Measurements from ENCODE around the gene OR9Q1. TPM values are rescaled to one million over a fixed set of nuclear protein-coding genes. Genes with fewer than 3 reads are reported as not detected.

The OR9Q1 gene
- total RNA-seq, 4 donors from 2014 or later, result not detected

DNA sequence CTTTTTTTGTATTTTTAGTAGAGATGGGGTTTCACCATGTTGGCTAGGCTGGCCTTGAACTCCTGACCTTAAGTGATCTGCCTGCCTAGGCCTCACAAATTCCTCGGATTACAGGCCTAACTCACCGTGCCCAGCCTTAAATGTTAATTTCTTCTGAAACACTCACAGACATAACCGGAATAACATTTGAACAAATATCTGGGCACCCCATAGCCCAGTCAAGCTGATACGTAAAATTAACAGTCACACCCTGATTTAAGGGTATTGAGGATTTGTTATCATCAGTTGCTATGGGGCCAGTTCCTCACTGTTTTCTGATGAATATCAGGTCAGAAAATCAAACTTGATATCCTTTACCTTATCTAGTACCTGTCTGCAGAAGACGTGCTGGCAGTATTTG is 23.0 kb upstream of the OR9Q1 start:
- Histone ChIP-seq H3K4me3 (no peak overlapping the region), H3K4me1 (no peaks in the 10 kb centered on the region)
- intact Hi-C loops (cut with DNase I), result no loop called here

GRCh38 chr11:58003036-58003435 is 20.6 kb upstream of the OR9Q1 start:
- H3K27me3 ChIP-seq, result no peaks in the 10 kb centered on the region
- WGBS, result 54% methylated on average over 2 of the region's 2 CpGs
- no peak overlapping the region for H3K27ac ChIP-seq (replicated peaks in 1 of 4)
- H3K36me3 ChIP-seq, result no peaks in the 10 kb centered on the region
- no peak for TF ChIP-seq POLR2A (IDR thresholded peaks at IDR 0.05; ENCODE audit: low read depth)
- no peak for TF ChIP-seq EP300 (IDR thresholded peaks at IDR 0.05)
- no peak for TF ChIP-seq POLR2AphosphoS5 (IDR thresholded peaks at IDR 0.05)
- TF ChIP-seq CTCF (IDR thresholded peaks at IDR 0.05), result no peak
- intact Hi-C loops (cut with DNase I), result no loop called here
- H3K9me3 ChIP-seq, result peaks cover 0 to 7% (median 3%) of the 10 kb centered on the region in 4 donors
- H3K4me1 ChIP-seq, result no peaks in the 10 kb centered on the region
- DNase-seq (ENCODE audit: extremely low spot score), result peak; percentile 57
- H3K4me3 ChIP-seq, result no peak overlapping the region

More for the DNA sequence above, 23.0 kb upstream of the OR9Q1 start:
- Histone ChIP-seq H3K9me3 (peaks cover 0 to 7% (median 3%) of the 10 kb centered on the region in 4 donors), H3K27ac (replicated peaks in 1 of 4) (no peak overlapping the region), H3K36me3 (no peaks in the 10 kb centered on the region), H3K27me3 (no peaks in the 10 kb centered on the region)
- WGBS, result 62% methylated on average over 5 of the region's 5 CpGs
- no peak for DNase-seq (ENCODE audit: extremely low spot score)
- no peak for TF ChIP-seq POLR2AphosphoS5 (IDR thresholded peaks at IDR 0.05)
- no peak for TF ChIP-seq CTCF (IDR thresholded peaks at IDR 0.05)
- TF ChIP-seq POLR2A (IDR thresholded peaks at IDR 0.05; ENCODE audit: low read depth), result no peak
- no peak for TF ChIP-seq EP300 (IDR thresholded peaks at IDR 0.05)

DNA sequence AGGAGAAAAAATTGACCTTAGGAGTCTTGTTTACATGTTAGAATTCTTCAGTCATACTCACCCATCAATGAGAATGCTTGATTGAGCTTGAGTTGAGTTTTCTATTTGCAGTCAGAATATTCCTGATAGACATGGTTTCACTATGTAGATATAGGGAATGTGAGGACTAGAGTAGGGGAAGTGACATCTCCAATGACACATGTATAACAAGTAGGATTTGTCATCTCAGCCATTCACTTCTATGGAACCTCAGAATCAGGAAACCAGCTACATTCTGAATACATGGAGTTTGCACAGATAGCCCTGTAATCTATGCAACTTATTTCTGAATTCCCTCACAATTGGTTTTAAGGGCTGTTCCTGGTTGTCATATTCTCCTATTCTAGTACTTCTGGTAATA is 20.1 kb upstream of the OR9Q1 start:
- Histone ChIP-seq H3K9me3 (peaks cover 0 to 7% (median 3%) of the 10 kb centered on the region in 4 donors), H3K27ac (replicated peaks in 1 of 4) (peak overlapping the region in 1 of 4 donors; percentile 30), H3K4me3 (no peak overlapping the region), H3K27me3 (no peaks in the 10 kb centered on the region), H3K4me1 (no peaks in the 10 kb centered on the region), H3K36me3 (no peaks in the 10 kb centered on the region)
- no peak for TF ChIP-seq CTCF (IDR thresholded peaks at IDR 0.05)
- no peak for TF ChIP-seq POLR2A (IDR thresholded peaks at IDR 0.05; ENCODE audit: low read depth)
- no peak for TF ChIP-seq POLR2AphosphoS5 (IDR thresholded peaks at IDR 0.05)
- no peak for DNase-seq (ENCODE audit: extremely low spot score)
- intact Hi-C loops (cut with DNase I), result no loop called here

- peak overlapping the region in 1 of 4 donors; percentile 41 for H3K27ac ChIP-seq (replicated peaks in 1 of 4)
- H3K36me3 ChIP-seq, result no peaks in the 10 kb centered on the region
- no peak overlapping the region for H3K4me3 ChIP-seq
- 64% methylated on average over 6 of the region's 6 CpGs for WGBS
- DNase-seq (ENCODE audit: extremely low spot score), result peak; percentile 50
- H3K9me3 ChIP-seq, result peaks cover 0 to 7% (median 3%) of the 10 kb centered on the region in 4 donors
- intact Hi-C loops (cut with DNase I), result no loop called here
- TF ChIP-seq EP300 (IDR thresholded peaks at IDR 0.05), result no peak
- TF ChIP-seq POLR2AphosphoS5 (IDR thresholded peaks at IDR 0.05), result peak; percentile 17
- H3K27me3 ChIP-seq, result no peaks in the 10 kb centered on the region
- no peaks in the 10 kb centered on the region for H3K4me1 ChIP-seq
Measured at GRCh38 chr11:58004664-58005063, 19.0 kb upstream of the OR9Q1 start.

DNA sequence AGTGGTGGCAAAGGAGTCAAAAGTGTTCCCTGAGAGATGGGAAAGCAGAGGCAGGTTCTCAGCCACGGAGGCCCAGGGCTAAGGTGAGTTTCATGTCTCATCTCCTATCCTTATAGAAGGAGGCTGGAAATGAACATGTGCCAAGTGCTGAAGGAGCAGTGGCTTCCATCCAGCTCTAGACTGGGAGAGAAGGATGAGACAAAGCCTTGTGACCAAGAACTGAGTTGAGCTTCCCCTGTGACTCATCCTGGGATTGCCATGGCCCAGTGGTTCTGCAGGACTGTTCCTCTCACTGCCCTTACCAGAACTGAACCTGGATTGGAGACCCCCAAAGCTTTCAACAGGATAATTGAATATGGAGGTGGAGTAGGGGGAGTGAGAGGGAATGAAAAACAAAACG is 16.7 kb upstream of the OR9Q1 start:
- Histone ChIP-seq H3K4me1 (no peaks in the 10 kb centered on the region), H3K4me3 (no peak overlapping the region), H3K9me3 (no peaks in the 10 kb centered on the region), H3K27me3 (no peaks in the 10 kb centered on the region), H3K27ac (replicated peaks in 1 of 4) (no peak overlapping the region), H3K36me3 (no peaks in the 10 kb centered on the region)
- whole genome bisulfite sequencing, result 59% methylated on average over 2 of the region's 2 CpGs
- DNase-seq (ENCODE audit: extremely low spot score), result peak; percentile 64
- TF ChIP-seq POLR2A (IDR thresholded peaks at IDR 0.05; ENCODE audit: low read depth), result no peak
- no peak for TF ChIP-seq CTCF (IDR thresholded peaks at IDR 0.05)
- TF ChIP-seq EP300 (IDR thresholded peaks at IDR 0.05), result no peak
- no peak for TF ChIP-seq POLR2AphosphoS5 (IDR thresholded peaks at IDR 0.05)
- intact Hi-C loops (cut with DNase I), result no loop called here
